HG03342 (cell line): Measurements from ENCODE around the gene SLC12A4.
A peak's percentile ranks its signal among the peaks of the same experiment; 100 is the strongest.
"Not testable (repeated sequence)": the region's sequence is repeated elsewhere in the genome, so short reads cannot be mapped to it uniquely, and the experiment has no call there.

Experiments used
- ATAC-seq: cut with Tn5 transposase; IDR thresholded peaks from one replicate; pipeline ENCODE4 v1.9.1; 2021; ENCODE audit warnings: mild to moderate bottlenecking, moderate library complexity; ENCODE audit not compliant: unreplicated experiment

The SLC12A4 gene

GRCh38 chr16:67968400-67969253 lies at the start of gene SLC12A4:
Gene SLC12A4, minus strand, starts transcription at chr16:67968637. Its CDS starts 84 bp downstream, at chr16:67968553.
- peak; percentile 83 for ATAC-seq

GRCh38 chr16:68015681-68016080 lies 47.2 kb upstream of the SLC12A4 start, which contains the start of gene DPEP2NB:
Gene DPEP2NB, minus strand, starts transcription at chr16:68015911. Its CDS starts 141 bp downstream, at chr16:68015770.
- ATAC-seq: no peak

GRCh38 chr16:68013440-68013839 lies 45.0 kb upstream of the SLC12A4 start:
- no peak for ATAC-seq

- not testable (repeated sequence) for ATAC-seq
Observed at GRCh38 chr16:68009872-68010271, 41.4 kb upstream of the SLC12A4 start.

GRCh38 chr16:68009157-68009735 lies 40.8 kb upstream of the SLC12A4 start:
- no peak for ATAC-seq

- ATAC-seq: no peak
Observed at GRCh38 chr16:68005786-68006286, 37.4 kb upstream of the SLC12A4 start.

- no peak for ATAC-seq
Observed at GRCh38 chr16:68005211-68005610, 36.8 kb upstream of the SLC12A4 start.

- no peak for ATAC-seq
Observed at GRCh38 chr16:68003031-68003430, 34.6 kb upstream of the SLC12A4 start.

GRCh38 chr16:68000450-68000849 lies 32.0 kb upstream of the SLC12A4 start:
- no peak for ATAC-seq

GRCh38 chr16:67999985-68000384 lies 31.5 kb upstream of the SLC12A4 start:
- ATAC-seq: no peak

- ATAC-seq: not testable (repeated sequence)
Observed at GRCh38 chr16:67998779-67999688, 30.6 kb upstream of the SLC12A4 start, which contains the start of gene DPEP2. Gene DPEP2, minus strand, starts transcription at chr16:67999484. Its CDS starts 6,272 bp downstream, at chr16:67993212.

GRCh38 chr16:67998231-67998778 lies 29.9 kb upstream of the SLC12A4 start:
- not testable (repeated sequence) for ATAC-seq

GRCh38 chr16:67996666-67997065 lies 28.2 kb upstream of the SLC12A4 start:
- no peak for ATAC-seq

GRCh38 chr16:67995423-67995822 lies 27.0 kb upstream of the SLC12A4 start:
- ATAC-seq: no peak

GRCh38 chr16:67994040-67994408 lies 25.6 kb upstream of the SLC12A4 start:
- peak; percentile 12 for ATAC-seq

- peak; percentile 64 for ATAC-seq
Observed at GRCh38 chr16:67993207-67994039, 25.0 kb upstream of the SLC12A4 start.

GRCh38 chr16:67992661-67993206 lies 24.3 kb upstream of the SLC12A4 start:
- peak; percentile 6 for ATAC-seq

GRCh38 chr16:67990018-67990386 lies 21.6 kb upstream of the SLC12A4 start:
- ATAC-seq: no peak

- no peak for ATAC-seq
Observed at GRCh38 chr16:67989322-67990017, 21.0 kb upstream of the SLC12A4 start.
